ENCODE measurements around the gene BLZF1.
A peak's percentile ranks its signal among the peaks of the same experiment; 100 is the strongest.
"Not testable (repeated sequence)": the region's sequence is repeated elsewhere in the genome, so short reads cannot be mapped to it uniquely, and the experiment has no call there.

Gene BLZF1

DNA sequence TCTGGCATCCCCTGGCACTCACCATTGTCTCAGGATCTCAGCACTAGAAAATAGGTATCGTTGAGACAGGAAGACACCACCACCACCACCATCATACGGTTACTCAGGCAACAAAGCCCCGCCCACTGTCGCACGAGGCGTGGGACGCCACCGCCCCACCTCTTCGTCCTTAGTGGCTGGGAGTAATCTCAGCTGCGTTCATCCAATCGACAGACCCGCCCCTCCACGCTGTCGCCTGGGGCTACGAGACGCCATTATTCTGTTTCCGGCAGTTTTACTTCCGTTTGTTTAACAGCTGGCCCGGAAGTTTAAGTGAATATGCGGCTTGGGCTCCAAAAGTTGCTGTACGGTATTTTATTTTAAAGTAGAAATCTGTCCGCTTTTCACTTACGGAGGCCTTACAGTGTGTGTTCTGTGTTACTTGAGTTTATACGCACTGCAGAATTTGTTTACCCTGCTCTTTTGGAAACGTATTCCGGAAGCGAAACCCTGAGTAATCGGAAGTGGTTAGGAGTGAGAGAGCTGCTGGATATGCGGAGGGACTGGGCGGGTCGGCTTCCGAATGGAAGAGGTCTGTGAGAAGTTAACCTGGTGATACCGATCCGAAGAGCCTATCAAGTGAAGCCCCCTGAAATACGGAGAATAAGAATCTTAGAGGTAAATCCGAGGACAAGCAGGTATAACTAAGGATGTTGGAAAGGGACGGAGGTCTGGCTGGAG, at the start of gene BLZF1, which contains the start of gene NME7:
Gene BLZF1 (plus strand): TSS at position 510 of the 720 bp plus-strand sequence. CDS start 1,328 bp downstream, outside the sequence.
Gene NME7 (minus strand): TSS at position 112 of the 720 bp plus-strand sequence. CDS start 87 bp downstream, at position 25.
- peak; percentile 98 for DNase-seq

- DNase-seq = no peak
Measured at GRCh38 chr1:169318536-169319244, 49.3 kb upstream of the BLZF1 start.

DNA sequence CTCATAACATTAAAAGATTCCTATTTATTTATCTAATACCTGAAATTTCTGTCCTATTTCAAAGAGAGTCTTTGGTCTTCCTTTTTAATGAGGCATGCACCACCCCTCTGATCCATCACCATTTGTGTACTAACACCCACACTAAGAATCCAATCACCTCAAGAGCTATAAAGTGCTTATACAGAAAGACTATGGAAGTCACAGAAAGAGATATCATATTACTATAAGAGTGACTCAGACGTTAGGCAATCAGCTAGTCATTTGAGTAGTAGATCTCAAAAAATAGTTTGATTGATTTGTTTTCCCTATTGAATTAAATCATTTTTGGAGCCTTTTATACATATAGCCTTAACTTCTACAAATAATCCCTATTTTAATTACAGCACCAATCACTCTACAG, 46.5 kb upstream of the BLZF1 start:
- DNase-seq = peak; percentile 5

- DNase-seq = no peak
Measured at GRCh38 chr1:169322138-169322537, 45.9 kb upstream of the BLZF1 start.

- DNase-seq = no peak
Measured at GRCh38 chr1:169325117-169325516, 42.9 kb upstream of the BLZF1 start.

DNA sequence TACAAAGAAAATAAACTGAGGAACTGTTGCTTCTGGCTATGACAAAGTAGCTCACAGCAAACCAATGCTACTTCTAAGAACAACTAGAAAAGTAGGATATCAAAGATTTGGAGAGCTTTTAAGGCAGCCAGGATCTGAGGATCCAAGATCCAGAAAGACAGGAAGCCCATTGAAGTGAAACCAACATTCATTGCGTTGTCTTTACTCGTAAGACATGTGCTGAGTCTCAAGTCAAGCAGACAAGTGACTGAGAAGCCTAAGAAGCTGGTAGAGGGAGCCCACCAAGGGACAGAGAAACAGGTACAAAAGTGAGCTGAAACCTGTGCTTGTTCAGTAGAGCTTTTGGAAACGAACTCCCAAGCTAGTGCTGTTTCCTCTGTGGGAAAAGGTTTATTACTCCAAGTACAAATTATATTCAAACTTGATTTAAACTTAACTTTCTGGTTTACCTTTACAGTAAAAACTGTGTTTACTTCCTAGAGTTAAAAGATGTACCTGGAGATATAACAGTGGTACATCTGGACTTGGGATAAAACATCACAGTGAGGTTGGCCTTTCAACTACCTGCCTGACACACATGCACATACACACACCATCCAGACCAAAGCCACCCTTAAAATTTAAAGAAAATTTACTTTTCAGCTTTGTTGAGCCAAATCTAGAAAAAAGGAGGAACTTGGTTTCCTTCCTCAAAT, 41.6 kb upstream of the BLZF1 start:
- no peak for DNase-seq

DNA sequence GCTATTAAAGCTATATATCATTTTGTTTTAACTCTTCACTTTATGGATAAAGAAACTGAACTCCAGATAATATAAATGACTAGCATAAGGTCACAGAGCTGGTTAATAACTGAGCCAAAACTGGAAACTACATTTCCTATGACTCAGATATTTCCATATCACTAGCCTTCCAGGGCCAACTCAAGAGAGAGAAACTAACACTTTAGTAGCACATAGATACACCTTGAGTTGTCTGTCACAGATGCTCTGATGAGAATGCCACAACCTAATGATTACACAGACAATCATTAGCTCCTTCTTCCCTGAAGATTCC, 41.1 kb upstream of the BLZF1 start:
- DNase-seq = peak; percentile 62

- no peak for DNase-seq
Measured at GRCh38 chr1:169327875-169328274, 40.1 kb upstream of the BLZF1 start.

DNA sequence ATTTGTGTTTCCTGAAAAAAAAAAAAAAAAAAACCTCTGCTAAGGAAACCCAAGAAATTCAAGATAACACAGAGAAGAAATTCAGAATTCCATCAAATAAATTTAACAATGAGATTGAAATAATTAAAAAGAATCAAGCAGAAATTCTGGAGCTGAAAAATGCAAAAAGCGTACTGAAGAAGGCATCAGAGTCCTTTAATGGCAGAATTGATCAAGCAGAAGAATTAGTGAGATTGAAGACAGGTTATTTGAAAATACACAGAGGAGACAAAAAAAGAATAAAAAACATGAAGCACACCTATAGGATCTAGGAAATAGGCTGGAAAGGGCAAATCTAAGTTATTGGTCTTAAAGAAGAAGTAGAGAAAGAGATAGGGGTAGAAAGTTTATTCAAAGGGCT, 38.6 kb upstream of the BLZF1 start:
- no peak for DNase-seq

DNA sequence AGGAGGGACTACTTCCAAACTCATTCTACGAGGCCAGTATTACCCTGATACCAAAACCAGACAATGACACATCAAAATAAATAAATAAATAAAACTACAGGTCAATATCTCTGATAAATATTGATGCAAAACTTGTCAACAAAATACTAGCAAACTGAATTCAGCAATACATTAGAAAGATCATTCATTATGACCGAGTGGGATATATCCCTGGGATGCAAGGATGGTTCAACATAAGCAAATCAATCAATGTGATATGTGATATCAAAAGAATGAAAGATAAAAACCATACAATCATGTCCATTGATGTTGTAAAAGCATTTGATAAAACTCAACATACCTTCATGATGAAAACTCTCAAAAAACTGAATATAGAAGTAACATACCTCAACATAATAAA, 37.1 kb upstream of the BLZF1 start:
- DNase-seq = no peak

DNA sequence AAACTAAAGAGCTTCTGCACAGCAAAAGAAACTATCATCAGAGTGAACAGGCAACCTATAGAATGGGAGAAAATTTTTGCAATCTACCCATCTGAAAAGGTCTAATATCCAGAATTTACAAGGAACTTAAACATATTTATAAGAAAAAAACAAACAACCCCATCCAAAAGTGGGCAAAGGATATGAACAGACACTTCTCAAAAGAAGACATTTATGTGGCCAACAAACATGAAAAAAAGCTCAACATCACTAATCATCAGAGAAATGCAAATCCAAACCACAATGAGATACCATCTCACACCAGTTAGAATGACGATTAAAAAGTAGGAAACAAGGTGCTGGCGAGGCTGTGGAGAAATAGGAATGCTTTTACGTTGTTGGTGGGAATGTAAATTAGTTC, 33.3 kb upstream of the BLZF1 start:
- DNase-seq = not testable (repeated sequence)

- not testable (repeated sequence) for DNase-seq
Measured at GRCh38 chr1:169336947-169337715, 30.9 kb upstream of the BLZF1 start.

DNA sequence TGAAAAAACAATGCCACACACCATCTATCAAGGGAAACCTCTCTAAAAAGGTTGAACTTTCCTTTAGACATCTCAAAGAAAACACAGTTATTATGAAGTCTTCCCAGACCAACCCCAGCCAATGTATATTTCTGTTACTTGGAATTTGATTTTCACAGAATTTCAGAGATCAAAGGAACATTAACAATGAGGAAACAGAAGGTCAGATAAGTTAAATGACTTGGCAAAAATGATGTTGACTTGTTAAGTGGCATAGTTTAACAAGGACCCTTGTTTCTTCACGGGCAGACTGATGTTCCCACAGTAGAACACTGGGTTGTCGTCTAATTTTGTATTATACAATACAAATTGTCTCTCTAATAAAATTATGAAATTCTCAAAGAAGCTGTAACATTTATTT, 29.4 kb upstream of the BLZF1 start:
- no peak for DNase-seq

DNA sequence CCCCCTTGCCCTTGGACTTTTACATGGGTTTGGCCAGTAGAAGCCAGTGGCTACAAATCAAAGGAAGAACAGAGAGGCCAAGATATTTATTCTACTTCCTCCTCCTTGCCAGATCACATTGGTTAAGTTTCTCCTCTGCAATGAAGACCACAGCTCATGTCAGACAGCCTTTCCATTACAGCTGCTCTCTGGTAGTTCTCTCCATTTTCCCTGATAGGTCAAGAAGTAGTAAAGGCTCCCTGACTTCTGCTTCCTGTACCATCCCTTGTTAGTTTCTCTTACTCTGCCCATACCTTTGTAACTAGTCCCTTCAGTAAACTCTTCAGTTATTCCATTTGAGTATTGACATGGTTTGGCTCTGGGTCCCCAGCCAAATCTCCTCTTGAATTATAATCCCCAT, 28.2 kb upstream of the BLZF1 start:
- no peak for DNase-seq

DNA sequence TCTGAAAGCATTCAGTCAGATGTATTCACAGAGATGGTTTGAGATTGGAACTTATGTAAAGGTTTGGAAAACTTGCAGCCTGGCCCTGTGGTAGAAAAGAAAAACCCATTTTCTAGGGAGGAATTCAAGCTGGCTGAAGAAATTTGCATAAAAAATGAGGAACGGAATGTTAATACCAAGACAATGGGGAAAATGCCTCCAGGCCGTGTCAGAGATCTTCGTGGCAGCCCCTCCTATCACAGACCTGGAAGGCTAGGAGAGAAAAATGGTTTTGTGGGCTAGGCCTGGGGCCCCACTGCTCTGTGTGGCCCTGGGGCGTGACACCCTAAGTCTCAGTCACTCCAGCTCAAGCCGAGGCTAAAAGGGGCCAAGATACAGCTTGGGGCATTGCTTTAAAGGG, 27.1 kb upstream of the BLZF1 start:
- no peak for DNase-seq

- DNase-seq = not testable (repeated sequence)
Measured at GRCh38 chr1:169342096-169342495, 25.9 kb upstream of the BLZF1 start.

DNA sequence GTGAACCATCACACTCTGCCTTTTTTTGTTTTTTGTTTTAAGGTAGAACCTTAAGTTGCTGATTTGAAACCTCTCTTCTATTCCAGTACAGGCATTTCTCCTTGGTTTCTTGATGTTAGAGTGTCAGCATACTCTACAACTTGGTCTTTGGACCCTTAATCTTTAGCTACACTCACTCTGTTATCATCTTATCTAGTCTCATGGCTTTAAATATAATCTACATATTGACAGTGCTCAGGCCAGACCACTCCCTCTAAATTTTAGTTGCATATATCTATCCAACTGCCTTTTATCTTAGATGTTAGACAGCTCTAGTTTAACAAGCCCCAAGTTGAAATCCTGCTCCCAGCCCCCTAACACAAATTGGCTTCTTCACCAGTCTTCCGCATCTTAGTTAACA, 22.5 kb upstream of the BLZF1 start:
- no peak for DNase-seq

GRCh38 chr1:169346036-169346589, 21.9 kb upstream of the BLZF1 start:
- DNase-seq = no peak

DNA sequence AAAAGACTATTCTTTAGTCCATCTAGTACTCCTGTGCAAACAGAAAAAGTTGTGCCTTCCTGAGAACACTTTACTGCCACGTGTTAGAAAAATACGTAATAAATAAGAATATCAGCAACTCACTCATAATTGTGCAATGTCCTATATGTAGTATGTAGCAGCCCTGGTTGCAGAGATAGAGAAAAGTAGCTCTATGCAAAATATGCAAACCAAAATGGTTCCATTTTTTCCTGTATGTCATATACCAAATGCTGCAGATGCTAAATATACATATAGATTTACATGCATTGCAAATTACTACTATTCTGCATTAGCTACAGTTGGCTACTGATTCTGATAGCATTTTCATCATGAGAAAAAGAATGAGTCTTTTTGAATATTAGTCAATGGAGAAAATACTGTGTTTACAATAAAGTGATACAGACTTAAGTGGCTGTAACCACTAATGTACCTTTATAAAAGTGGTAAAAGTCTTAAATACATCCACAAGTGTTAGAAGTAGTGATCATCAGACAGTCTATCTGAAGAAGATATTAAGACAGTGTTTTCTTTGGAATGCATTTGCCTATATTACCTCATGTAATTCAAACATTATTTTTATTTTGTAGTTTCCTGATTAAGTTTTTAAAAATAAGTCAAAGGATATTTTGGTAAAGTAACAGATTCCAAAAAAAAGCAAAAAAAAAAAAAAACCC, 20.2 kb upstream of the BLZF1 start:
- no peak for DNase-seq

DNA sequence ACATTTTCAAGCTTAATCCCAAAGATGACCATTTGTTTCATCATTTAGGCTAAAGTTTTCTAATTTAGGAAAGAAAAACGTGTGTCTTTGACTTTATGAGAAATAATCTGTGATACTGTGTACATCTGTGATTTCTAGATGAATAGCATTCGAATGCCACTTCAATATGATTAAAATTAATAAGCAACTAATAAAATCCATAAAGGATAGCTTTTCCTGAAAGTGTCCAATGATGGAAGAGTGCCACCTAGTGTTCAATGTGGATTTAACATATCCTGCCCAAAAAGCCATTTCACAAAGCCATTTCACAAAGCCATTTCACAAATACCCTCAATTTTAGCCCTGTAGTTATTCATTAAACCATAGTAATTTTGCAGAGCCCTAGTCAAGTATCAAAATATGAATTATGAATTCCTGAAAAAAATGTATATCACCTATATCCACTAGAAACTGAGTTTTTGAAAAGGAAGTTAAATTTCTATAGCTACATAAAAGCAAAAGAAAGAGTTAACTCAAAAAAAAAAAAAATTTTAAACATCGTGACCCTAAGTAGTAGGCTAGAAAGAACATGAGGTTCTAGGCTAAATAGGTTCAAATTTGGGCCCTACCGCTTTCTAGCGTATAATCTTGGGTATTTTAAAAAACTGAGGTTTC, 19.5 kb upstream of the BLZF1 start:
- DNase-seq = peak; percentile 50

DNA sequence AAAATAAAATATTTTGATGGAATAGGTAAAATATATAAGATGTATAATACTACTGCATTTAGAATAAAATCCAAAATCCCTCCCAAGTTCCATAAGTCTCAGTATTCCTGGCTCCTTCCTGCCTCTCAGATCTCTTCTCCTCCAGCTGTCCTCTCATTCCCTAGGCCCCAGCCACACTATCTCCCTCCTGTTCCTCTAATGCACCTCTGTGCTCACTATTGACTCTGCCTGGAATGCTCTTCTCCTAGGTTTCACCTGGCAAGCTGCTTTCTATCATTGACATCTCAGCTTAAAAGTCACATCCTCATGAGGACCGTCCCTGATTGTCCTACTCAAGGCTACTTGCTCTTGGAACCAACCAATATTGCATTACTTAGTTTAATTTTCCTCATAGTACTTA, 7.6 kb upstream of the BLZF1 start:
- DNase-seq = no peak

DNA sequence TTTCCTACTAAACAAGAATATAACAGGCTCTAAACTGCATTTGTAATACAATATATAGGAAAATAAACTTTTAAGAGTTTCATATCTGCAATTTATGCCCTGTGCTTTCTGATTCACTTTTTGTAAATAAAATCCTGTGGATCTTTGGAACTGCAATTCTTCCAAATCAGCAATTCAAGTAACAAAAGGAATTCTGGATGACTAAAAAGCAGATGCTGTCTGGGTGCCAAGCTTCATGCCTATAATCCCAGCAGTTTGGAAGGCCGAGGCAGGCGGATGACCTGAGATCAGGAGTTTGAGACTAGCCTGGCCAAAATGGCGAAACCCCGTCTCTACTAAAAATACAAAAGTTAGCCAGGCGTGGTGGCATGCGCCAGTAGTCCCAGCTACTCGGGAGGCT, 6.7 kb upstream of the BLZF1 start:
- no peak for DNase-seq

Measured in activated CD4-positive, alpha-beta T cell treated with anti-CD3 and anti-CD28 coated beads, Interleukin-10, Interleukin-2, amounts not matched to agents 100 ng/mL and 50 ng/mL, durations not matched to agents 16 hours and 8 hours (primary cell).